AG09309 (cell line): ENCODE data around the gene SLC29A3.
A peak's percentile ranks its signal among the peaks of the same experiment; 100 is the strongest.

Experiments used
- DNase-seq: peaks from one replicate; pipeline ENCODE4 v3.0.0-alpha.2; 2010; ENCODE audit warnings: low read depth
- H3K4me3 ChIP-seq: 2 replicates; pipeline ENCODE4 v1.5.1; 2011; ENCODE audit warnings: mild to moderate bottlenecking, low read depth, low read length, moderate library complexity; ENCODE audit not compliant: control insufficient read depth
- CTCF ChIP-seq: IDR thresholded peaks from 2 replicates; pipeline ENCODE4 v1.5.1; 2011; ENCODE audit warnings: mild to moderate bottlenecking, low read depth, low read length, inconsistent platforms; ENCODE audit not compliant: insufficient read depth, control insufficient read depth; ENCODE audit errors: missing control alignments

Gene SLC29A3

GRCh38 chr10:71284544-71285179 is 34.4 kb upstream of the SLC29A3 start:
- no peak for TF ChIP-seq CTCF
- DNase-seq: no peak
- H3K4me3 ChIP-seq: no peak overlapping the region

- DNase-seq: no peak
- peak; percentile 71 for TF ChIP-seq CTCF
Observed at GRCh38 chr10:71285180-71285545, 33.9 kb upstream of the SLC29A3 start.

GRCh38 chr10:71285986-71286385 is 33.1 kb upstream of the SLC29A3 start:
- no peak for TF ChIP-seq CTCF
- DNase-seq: no peak
- no peak overlapping the region for H3K4me3 ChIP-seq

More at GRCh38 chr10:71285180-71285545, 33.9 kb upstream of the SLC29A3 start:
- H3K4me3 ChIP-seq: no peak overlapping the region

GRCh38 chr10:71286521-71287294 is 32.4 kb upstream of the SLC29A3 start:
- H3K4me3 ChIP-seq: no peak overlapping the region
- TF ChIP-seq CTCF: no peak
- DNase-seq: no peak

GRCh38 chr10:71287456-71287855 is 31.6 kb upstream of the SLC29A3 start:
- DNase-seq: no peak
- H3K4me3 ChIP-seq: no peak overlapping the region
- TF ChIP-seq CTCF: no peak

- no peak for DNase-seq
- no peak overlapping the region for H3K4me3 ChIP-seq
- TF ChIP-seq CTCF: no peak
Observed at GRCh38 chr10:71288461-71288860, 30.6 kb upstream of the SLC29A3 start.
